GM23248 (cell line): ENCODE results near the gene ERICH4. TPM values are rescaled to one million over a fixed set of nuclear protein-coding genes. Genes with fewer than 3 reads are reported as not detected.

Experiments used
- DNase-seq: peaks from one replicate; pipeline ENCODE4 v3.0.0-alpha.2; 2015
- H2AFZ ChIP-seq: fragments of 200-600 bp; sonication (generic); 2 replicates; pipeline ENCODE4 v1.6.1; 2016; ENCODE audit warnings: antibody characterized with exemption
- H3F3A ChIP-seq: fragments of 200-600 bp; sonication (generic); 2 replicates; pipeline ENCODE4 v1.6.1; 2016; ENCODE audit warnings: mild to moderate bottlenecking, antibody characterized with exemption, mixed run types; ENCODE audit not compliant: insufficient read depth
- H3K27ac ChIP-seq: fragments of 200-600 bp; sonication (generic); 2 replicates; pipeline ENCODE4 v1.5.1; 2016; ENCODE audit warnings: mild to moderate bottlenecking
- H3K27me3 ChIP-seq: fragments of 200-600 bp; sonication (generic); replicated peaks from 2 replicates; pipeline ENCODE4 v1.6.1; 2016; ENCODE audit warnings: mild to moderate bottlenecking; ENCODE audit not compliant: insufficient read depth
- H3K36me3 ChIP-seq: fragments of 200-600 bp; sonication (generic); 2 replicates; pipeline ENCODE4 v1.6.1; 2016; ENCODE audit warnings: low read depth, mild to moderate bottlenecking
- H3K4me1 ChIP-seq: fragments of 200-600 bp; sonication (generic); 2 replicates; pipeline ENCODE4 v1.6.1; 2016; ENCODE audit warnings: mild to moderate bottlenecking; ENCODE audit not compliant: insufficient read depth
- H3K4me2 ChIP-seq: fragments of 200-600 bp; sonication (generic); one replicate; pipeline ENCODE4 v1.6.1; 2016; ENCODE audit warnings: mild to moderate bottlenecking; ENCODE audit not compliant: unreplicated experiment
- H3K4me3 ChIP-seq: fragments of 200-600 bp; sonication (generic); 2 replicates; pipeline ENCODE4 v1.5.1; 2016; ENCODE audit warnings: mild to moderate bottlenecking
- H3K79me2 ChIP-seq: fragments of 200-600 bp; sonication (generic); 2 replicates; pipeline ENCODE4 v1.6.1; 2016; ENCODE audit warnings: mild to moderate bottlenecking; ENCODE audit not compliant: insufficient read depth
- H3K9ac ChIP-seq: fragments of 200-600 bp; sonication (generic); 2 replicates; pipeline ENCODE4 v1.6.1; 2016; ENCODE audit warnings: mild to moderate bottlenecking
- H3K9me2 ChIP-seq: fragments of 200-600 bp; sonication (generic); 2 replicates; pipeline ENCODE4 v1.6.1; 2016; ENCODE audit warnings: mixed run types, mild to moderate bottlenecking, moderate library complexity; ENCODE audit not compliant: insufficient read depth
- H3K9me3 ChIP-seq: fragments of 200-600 bp; sonication (generic); one replicate; pipeline ENCODE4 v1.6.1; 2017; ENCODE audit warnings: low read depth
- H4K20me1 ChIP-seq: fragments of 200-600 bp; sonication (generic); 2 replicates; pipeline ENCODE4 v1.6.0; 2016; ENCODE audit not compliant: insufficient read depth
- EZH2 ChIP-seq: fragments of 200-600 bp; sonication (generic); IDR thresholded peaks from 2 replicates; pipeline ENCODE4 v1.6.1; 2018; ENCODE audit warnings: antibody characterized with exemption, mild to moderate bottlenecking; ENCODE audit not compliant: insufficient read depth, poor library complexity, severe bottlenecking
- EZH2phosphoT487 ChIP-seq: fragments of 200-600 bp; sonication (generic); IDR thresholded peaks from 2 replicates; pipeline ENCODE4 v1.6.1; 2018; ENCODE audit warnings: antibody characterized with exemption, moderate library complexity, mild to moderate bottlenecking, low read depth; ENCODE audit not compliant: insufficient read depth
- WGBS, 2 experiments: methylation state at CpG; one replicate each; pipeline ENCODE4 v1.1.6; 2015 to 2017; ENCODE audit warnings: low lambda C conversion rate in 2 of 2, low coverage in 1 of 2; ENCODE audit errors: missing lambda C conversion rate in 2 of 2; 5-methylcytosine and 5-hydroxymethylcytosine counted together
- in situ Hi-C: fragments of 300-500 bp; cut with MboI; formaldehyde crosslinking; loops from 2 replicates; pipeline ENCODE4 v1.15.0; 2020
- polyA plus RNA-seq: library from polyadenylated mRNA; unstranded; fragments of >200 nt; fragmentation: Nextera tagmentation; extraction: Ambion mirVana; gene quantifications from 2 replicates; pipeline ENCODE4 v1.2.1, GENCODE V29; 2016
- total RNA-seq: library from RNA; depleted of rRNA; stranded (reverse); fragments of >200 nt; shearing (Covaris generic); gene quantifications from 2 replicates; pipeline ENCODE4 v1.2.3, GENCODE V29; 2014

ERICH4 gene
- total and polyA plus RNA-seq, 2 experiments from 2014 or later, result not detected

DNA sequence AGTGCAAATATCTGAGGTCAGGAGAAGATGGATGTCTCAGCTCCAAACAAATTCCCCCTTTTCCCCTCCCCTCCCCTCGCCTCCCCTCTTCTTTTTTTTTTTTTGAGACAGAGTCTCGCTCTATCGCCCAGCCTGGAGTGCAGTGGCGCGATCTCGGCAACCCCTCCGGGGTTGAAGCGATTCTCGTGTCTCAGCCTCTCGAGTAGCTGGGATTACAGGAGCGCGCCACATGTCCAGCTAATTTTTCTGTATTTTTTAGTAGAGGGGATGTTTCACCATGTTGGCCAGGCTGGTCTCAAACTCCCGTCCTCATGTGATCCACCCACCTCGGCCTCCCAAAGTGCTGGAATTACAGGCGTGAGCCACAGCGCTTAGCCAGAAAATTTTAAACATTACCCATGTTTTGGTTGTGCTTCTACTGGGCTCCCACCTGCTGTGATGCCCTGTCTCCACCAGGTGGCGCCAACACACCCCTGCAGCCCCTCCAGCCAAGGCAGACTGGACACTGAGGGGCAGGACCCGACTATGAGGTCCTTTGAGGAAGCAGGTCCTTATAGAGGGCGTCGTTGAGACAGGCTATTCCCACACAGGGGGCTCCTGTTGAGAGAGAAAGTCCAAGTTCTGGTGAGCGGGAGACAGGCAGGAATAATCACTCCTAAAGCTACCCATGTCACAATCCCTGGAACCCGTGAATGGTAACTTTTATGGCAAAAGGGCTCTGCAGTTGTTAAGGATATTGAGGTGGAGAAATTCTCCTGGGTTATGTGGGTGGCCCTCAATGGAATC lies 6.3 kb downstream of the ERICH4 start:
- DNase-seq, result peak; percentile 68
- Histone ChIP-seq H3K9me3 (no peaks in the 10 kb centered on the region), H4K20me1 (no peaks in the 10 kb centered on the region), H3K4me3 (peak overlapping the region; percentile 69), H3K9me2 (no peaks in the 10 kb centered on the region), H3K36me3 (no peaks in the 10 kb centered on the region), H3F3A (no peaks in the 10 kb centered on the region), H3K9ac (peak overlapping the region; percentile 51), H3K4me1 (no peaks in the 10 kb centered on the region), H3K79me2 (no peaks in the 10 kb centered on the region), H2AFZ (peak overlapping the region; percentile 82), H3K4me2 (peak overlapping the region; percentile 87), H3K27me3 (peaks cover 15% of the 10 kb centered on the region; the same call in 1 of the 2 replicates), H3K27ac (no peak overlapping the region)
- 2% methylated on average over 21 to 22 of the region's 22 CpGs for WGBS, 2 experiments
- TF ChIP-seq EZH2 (no peak), EZH2phosphoT487 (no peak)
- in situ Hi-C loops, result no loop called here

DNA sequence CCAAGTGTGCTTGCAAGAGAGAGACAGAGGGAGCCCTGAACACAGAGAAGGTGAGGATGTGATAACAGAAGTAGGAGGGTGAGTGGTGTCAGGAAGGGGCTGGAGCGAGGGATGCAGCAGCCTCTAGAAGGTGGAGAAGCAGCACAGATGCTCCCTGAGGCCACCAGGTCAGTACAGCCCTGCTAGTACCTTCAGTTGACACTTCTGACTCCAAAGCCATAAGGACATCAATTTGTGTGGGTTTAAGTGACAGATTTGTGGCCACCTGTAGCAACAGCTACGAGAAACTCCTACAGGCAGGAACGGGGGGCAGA lies 6.9 kb downstream of the ERICH4 start:
- Histone ChIP-seq H3F3A (no peaks in the 10 kb centered on the region), H3K9me3 (no peaks in the 10 kb centered on the region), H3K36me3 (no peaks in the 10 kb centered on the region), H3K4me2 (no peak overlapping the region), H3K4me3 (no peak overlapping the region), H3K9me2 (no peaks in the 10 kb centered on the region), H3K27me3 (peaks cover 19% of the 10 kb centered on the region; the same call in 1 of the 2 replicates), H2AFZ (no peak overlapping the region), H4K20me1 (no peaks in the 10 kb centered on the region), H3K79me2 (no peaks in the 10 kb centered on the region), H3K4me1 (no peaks in the 10 kb centered on the region), H3K27ac (no peak overlapping the region), H3K9ac (no peak overlapping the region)
- DNase-seq, result no peak
- WGBS, 2 experiments, result 24 to 29% methylated on average over 3 of the region's 3 CpGs
- in situ Hi-C loops, result no loop called here
- no peak for TF ChIP-seq EZH2
- no peak for TF ChIP-seq EZH2phosphoT487

DNA sequence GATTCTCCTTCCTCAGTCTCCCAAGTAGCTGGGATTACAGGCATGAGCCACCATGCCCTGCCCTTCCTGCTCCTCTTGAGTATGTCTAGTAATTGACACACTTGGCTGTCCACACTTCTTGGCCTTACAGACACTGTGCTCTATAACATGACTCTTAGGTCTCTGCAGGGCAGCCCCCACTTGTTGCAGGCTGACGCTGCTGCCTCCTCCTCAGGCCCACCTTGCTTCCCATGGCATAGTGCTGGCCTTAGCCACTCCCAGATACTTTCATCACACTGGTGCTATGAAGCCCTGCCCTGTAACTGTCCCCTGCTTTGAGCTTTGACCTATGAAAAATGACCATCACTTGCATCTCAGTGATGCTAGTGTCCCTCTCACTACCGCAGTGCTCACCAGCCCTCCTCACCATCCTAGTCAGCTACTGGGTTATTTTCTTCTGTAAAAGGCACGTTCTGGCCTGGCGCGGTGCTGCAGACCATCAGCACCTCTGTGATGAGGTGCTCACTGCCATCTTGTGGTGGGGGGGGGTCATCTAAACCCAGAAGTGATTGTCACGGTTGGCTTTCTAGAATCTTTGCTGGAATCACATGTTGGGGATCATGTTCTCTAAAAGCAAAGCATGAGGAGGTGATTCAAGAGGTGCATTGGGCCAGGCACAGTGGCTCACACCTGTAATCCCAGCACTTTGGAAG lies 9.8 kb downstream of the ERICH4 start:
- H3K27ac ChIP-seq, result no peak overlapping the region
- H3K79me2 ChIP-seq, result no peaks in the 10 kb centered on the region
- no peak overlapping the region for H2AFZ ChIP-seq
- H3F3A ChIP-seq, result 0 out of 2 replicates have a peak, but pooled peaks cover 6% of the 10 kb centered on the region
- in situ Hi-C loops, result no loop called here
- H3K9ac ChIP-seq, result no peak overlapping the region
- 46 to 49% methylated on average over 6 of the region's 6 CpGs for WGBS, 2 experiments
- peaks cover 19% of the 10 kb centered on the region; the same call in 1 of the 2 replicates for H3K27me3 ChIP-seq
- H4K20me1 ChIP-seq, result no peaks in the 10 kb centered on the region
- DNase-seq, result no peak
- peaks cover 12% of the 10 kb centered on the region for H3K4me1 ChIP-seq
- TF ChIP-seq EZH2phosphoT487 (no peak), EZH2 (no peak)
- H3K4me3 ChIP-seq, result no peak overlapping the region
- no peaks in the 10 kb centered on the region for H3K9me3 ChIP-seq
- H3K36me3 ChIP-seq, result no peaks in the 10 kb centered on the region
- H3K4me2 ChIP-seq, result no peak overlapping the region
- no peaks in the 10 kb centered on the region for H3K9me2 ChIP-seq

DNA sequence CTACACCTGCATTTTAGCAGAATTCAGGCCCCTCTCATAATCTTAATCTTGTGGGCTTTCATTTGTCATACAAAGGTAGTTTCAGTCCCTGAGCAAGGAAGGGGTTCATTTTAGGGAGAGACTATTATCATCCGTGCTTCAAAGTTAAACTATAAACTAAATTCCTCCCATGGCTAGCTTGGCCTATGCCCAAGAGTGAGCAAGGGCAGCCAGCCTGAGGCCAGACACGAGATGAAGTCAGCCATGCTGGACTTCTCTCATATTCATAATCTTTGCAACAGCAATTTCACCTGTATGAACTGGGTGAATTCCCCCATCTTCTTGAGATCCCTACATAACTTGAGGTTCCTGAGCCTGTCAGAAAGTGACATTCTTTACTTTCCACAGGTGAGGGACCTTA lies 13.0 kb downstream of the ERICH4 start:
- H3K9ac ChIP-seq, result no peak overlapping the region
- no peaks in the 10 kb centered on the region for H3K9me3 ChIP-seq
- no peak overlapping the region for H3K4me2 ChIP-seq
- no peaks in the 10 kb centered on the region for H3K9me2 ChIP-seq
- DNase-seq, result peak; percentile 24
- H3K79me2 ChIP-seq, result no peaks in the 10 kb centered on the region
- no peaks in the 10 kb centered on the region for H3K36me3 ChIP-seq
- no peak overlapping the region for H2AFZ ChIP-seq
- 26 to 30% methylated on average over 2 of the region's 2 CpGs for WGBS, 2 experiments
- in situ Hi-C loops, result loop anchor here (5.0 kb wide), 1 partner anchor 106 kb away; no protein-coding TSS in a partner anchor
- H3K27me3 ChIP-seq, result peaks cover 27% of the 10 kb centered on the region; the same call in 1 of the 2 replicates
- TF ChIP-seq EZH2phosphoT487 (no peak), EZH2 (no peak)
- H3K4me1 ChIP-seq, result peaks cover 12% of the 10 kb centered on the region
- 0 out of 2 replicates have a peak, but pooled peaks cover 6% of the 10 kb centered on the region for H3F3A ChIP-seq
- H4K20me1 ChIP-seq, result no peaks in the 10 kb centered on the region
- no peak overlapping the region for H3K27ac ChIP-seq
- H3K4me3 ChIP-seq, result 0 out of 2 replicates have a peak overlapping the region, but pooled peaks have one; percentile 4
